Natural killer cell treated with Interleukin-12 subunit alpha and Interleukin-12 subunit beta and Interleukin-15 and Interleukin-18, amount 100 ng/mL, for 72 hours (primary cell): ENCODE measurements around the gene CENATAC. TPM values are rescaled to one million over a fixed set of nuclear protein-coding genes. Genes with fewer than 3 reads are reported as not detected.

Experiments
- ATAC-seq, 2 donors: fragments of 150-1000 bp; cut with Tn5 transposase in 1 of 2; sonication (Bioruptor Pico), chemical (Tn5 transposase) in 1 of 2; 2 replicates each; pipeline ENCODE4 v1.10.0; 2021
- DNase-seq: peaks from one replicate; pipeline ENCODE4 v3.0.0; 2022; ENCODE audit warnings: low spot score
- H3K27ac Mint-ChIP-seq, 2 donors: 1 replicate in 1 of 2; 2 replicates in 1 of 2; pipeline ENCODE4 v1.8.0; 2022; ENCODE audit warnings: mixed read lengths in 2 of 2, mild to moderate bottlenecking in 1 of 2, moderate library complexity in 1 of 2
- H3K27me3 Mint-ChIP-seq, 2 donors: 1 replicate in 1 of 2; 2 replicates in 1 of 2; pipeline ENCODE4 v1.8.0; 2022; ENCODE audit warnings: mixed read lengths in 2 of 2
- H3K36me3 Mint-ChIP-seq: one replicate; pipeline ENCODE4 v1.8.0; 2022; ENCODE audit warnings: mixed read lengths
- H3K4me1 Mint-ChIP-seq, 2 donors: 1 replicate in 1 of 2; 2 replicates in 1 of 2; pipeline ENCODE4 v1.8.0; 2022; ENCODE audit warnings: low read depth in 2 of 2, mixed read lengths in 2 of 2, mild to moderate bottlenecking in 1 of 2
- H3K4me3 Mint-ChIP-seq: one replicate; pipeline ENCODE4 v1.8.0; 2022; ENCODE audit warnings: mixed read lengths
- H3K9me3 Mint-ChIP-seq: 2 replicates; pipeline ENCODE4 v1.8.0; 2022; ENCODE audit warnings: mixed read lengths
- total RNA-seq, 2 donors: library from RNA; stranded (reverse); gene quantifications; one replicate each; pipeline ENCODE4 v1.2.3, GENCODE V29; 2022

CENATAC gene
- total RNA-seq, 2 donors from 2014 or later = 53.4 to 97.8 TPM

- peak in 1 of 2 donors; percentile 65 for ATAC-seq
- Mint-ChIP-seq H3K36me3 (no peaks in the 10 kb centered on the region), H3K9me3 (no peaks in the 10 kb centered on the region), H3K27me3 (no peaks in the 10 kb centered on the region), H3K4me3 (no peak overlapping the region), H3K27ac (no peak overlapping the region), H3K4me1 (peaks cover 0 to 5% of the 10 kb centered on the region in 2 donors)
- DNase-seq = no peak
Observed at GRCh38 chr11:119041821-119042514, 44.0 kb downstream of the CENATAC start.

- Mint-ChIP-seq H3K27ac (no peak overlapping the region), H3K4me3 (no peak overlapping the region), H3K4me1 (peaks cover 4 to 5% of the 10 kb centered on the region in 2 donors), H3K27me3 (no peaks in the 10 kb centered on the region), H3K9me3 (no peaks in the 10 kb centered on the region), H3K36me3 (peaks cover 6% of the 10 kb centered on the region)
- no peak for ATAC-seq
- DNase-seq = no peak
Observed at GRCh38 chr11:119042927-119043326, 45.0 kb downstream of the CENATAC start.

DNA sequence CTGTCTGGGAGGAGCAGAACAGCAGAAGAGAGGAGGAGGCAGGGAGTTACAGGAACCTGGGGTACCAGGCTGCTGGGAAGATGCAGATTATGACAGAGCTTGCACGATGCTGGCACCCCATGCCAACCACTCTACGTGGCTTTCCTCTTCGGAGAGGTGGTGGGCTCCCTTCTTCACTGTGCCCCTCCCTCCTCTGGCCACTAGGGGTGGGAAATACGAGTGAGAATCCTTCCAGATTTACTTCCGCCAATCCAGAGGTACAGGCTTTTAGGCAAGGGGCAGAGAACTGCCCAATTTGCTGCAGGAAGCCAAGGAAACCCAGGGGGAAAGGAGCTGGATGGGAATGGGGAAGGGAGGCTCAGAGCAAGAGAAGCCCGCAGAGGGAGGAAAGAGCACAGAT lies 46.8 kb downstream of the CENATAC start:
- H3K4me3 Mint-ChIP-seq = no peak overlapping the region
- peaks cover 14% of the 10 kb centered on the region for H3K36me3 Mint-ChIP-seq
- DNase-seq (no peak), ATAC-seq (no peak)
- H3K4me1 Mint-ChIP-seq = peaks cover 12 to 13% of the 10 kb centered on the region in 2 donors
- no peaks in the 10 kb centered on the region for H3K9me3 Mint-ChIP-seq
- no peaks in the 10 kb centered on the region for H3K27me3 Mint-ChIP-seq
- no peak overlapping the region for H3K27ac Mint-ChIP-seq

DNA sequence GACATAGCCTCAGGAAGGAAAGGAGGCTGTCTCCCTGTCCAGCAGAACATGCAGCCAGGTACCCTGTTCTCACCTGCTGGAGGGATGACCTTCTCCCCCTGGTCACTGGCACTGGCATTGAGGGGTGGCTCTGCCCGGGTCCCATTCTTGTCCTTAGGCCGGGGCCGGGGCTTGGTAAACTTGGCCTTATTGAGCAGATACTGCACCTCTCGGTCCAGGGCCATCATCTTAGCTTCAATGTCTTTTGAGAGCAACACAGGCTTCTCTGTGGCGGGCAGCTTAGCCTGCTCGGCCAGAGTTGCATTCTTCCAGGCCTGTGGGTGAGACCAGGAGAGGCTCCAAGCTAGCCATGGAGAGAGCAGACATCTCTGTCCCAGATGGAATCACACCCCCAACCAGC lies 48.6 kb downstream of the CENATAC start:
- Mint-ChIP-seq H3K4me3 (no peak overlapping the region), H3K9me3 (no peaks in the 10 kb centered on the region), H3K27ac (no peak overlapping the region), H3K27me3 (no peaks in the 10 kb centered on the region), H3K36me3 (peaks cover 17% of the 10 kb centered on the region), H3K4me1 (peaks cover 14 to 20% of the 10 kb centered on the region in 2 donors)
- no peak for ATAC-seq
- DNase-seq = no peak

- DNase-seq (no peak), ATAC-seq (no peak)
- H3K27ac Mint-ChIP-seq = no peak overlapping the region
- H3K36me3 Mint-ChIP-seq = peaks cover 17% of the 10 kb centered on the region
- no peak overlapping the region for H3K4me3 Mint-ChIP-seq
- no peaks in the 10 kb centered on the region for H3K27me3 Mint-ChIP-seq
- peaks cover 14 to 20% of the 10 kb centered on the region in 2 donors for H3K4me1 Mint-ChIP-seq
- H3K9me3 Mint-ChIP-seq = no peaks in the 10 kb centered on the region
Observed at GRCh38 chr11:119047205-119047604, 49.3 kb downstream of the CENATAC start.

DNA sequence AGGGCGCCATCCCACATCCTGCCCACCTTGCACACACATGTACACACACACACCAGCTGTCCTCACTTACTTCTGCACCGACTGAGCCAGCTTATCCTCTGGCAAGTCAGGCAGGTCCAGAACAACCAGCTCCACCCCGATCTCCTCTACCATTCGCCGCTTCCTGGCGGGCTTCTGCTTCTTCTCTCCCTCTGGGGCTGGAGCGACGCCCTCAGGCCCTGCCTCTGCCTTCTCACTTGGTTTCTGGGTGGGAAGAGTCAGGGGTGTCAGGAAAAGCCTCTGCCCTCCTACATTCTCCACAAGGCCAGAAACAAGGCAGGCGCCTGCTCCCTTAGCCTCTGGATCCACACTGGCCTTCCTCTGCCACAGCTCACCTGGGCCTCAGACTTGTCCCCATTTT lies 50.7 kb downstream of the CENATAC start:
- Mint-ChIP-seq H3K27ac (peak overlapping the region in 1 of 2 donors; percentile 29), H3K4me1 (peaks cover 23 to 31% of the 10 kb centered on the region in 2 donors), H3K4me3 (no peak overlapping the region), H3K9me3 (no peaks in the 10 kb centered on the region), H3K36me3 (peaks cover 27% of the 10 kb centered on the region), H3K27me3 (no peaks in the 10 kb centered on the region)
- no peak for DNase-seq
- ATAC-seq = no peak

DNA sequence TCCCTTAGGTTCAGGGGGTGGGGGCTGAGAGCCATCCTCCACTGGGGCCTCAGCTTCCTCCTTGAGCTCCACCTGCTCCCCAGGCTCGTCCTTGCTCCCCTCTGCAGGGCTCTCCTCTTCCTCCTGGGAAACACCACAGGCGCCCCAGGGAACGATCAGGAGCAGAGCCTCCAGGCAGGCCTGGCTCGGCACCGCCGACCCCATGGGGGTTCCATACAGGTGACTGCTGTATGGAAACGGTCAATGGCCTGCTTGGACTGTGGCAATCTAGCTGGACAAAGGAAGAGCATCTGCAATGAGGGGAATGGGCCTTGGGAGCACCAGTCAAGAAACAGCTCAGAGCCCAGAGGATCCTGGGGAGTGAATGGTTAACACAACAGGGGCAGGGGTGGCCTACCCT lies 51.1 kb downstream of the CENATAC start:
- H3K9me3 Mint-ChIP-seq = no peaks in the 10 kb centered on the region
- peak overlapping the region in 1 of 2 donors; percentile 29 for H3K27ac Mint-ChIP-seq
- H3K4me3 Mint-ChIP-seq = no peak overlapping the region
- peaks cover 25 to 35% of the 10 kb centered on the region in 2 donors for H3K4me1 Mint-ChIP-seq
- ATAC-seq (no peak), DNase-seq (peak; percentile 6)
- peaks cover 31% of the 10 kb centered on the region for H3K36me3 Mint-ChIP-seq
- no peaks in the 10 kb centered on the region for H3K27me3 Mint-ChIP-seq

GRCh38 chr11:119051440-119052162 lies 53.7 kb downstream of the CENATAC start:
- Mint-ChIP-seq H3K27ac (peak overlapping the region in 1 of 2 donors; percentile 51), H3K27me3 (no peaks in the 10 kb centered on the region), H3K9me3 (no peaks in the 10 kb centered on the region), H3K4me1 (peaks cover 40 to 52% of the 10 kb centered on the region in 2 donors), H3K4me3 (no peak overlapping the region), H3K36me3 (peaks cover 39% of the 10 kb centered on the region)
- no peak for DNase-seq
- peak in 1 of 2 donors; percentile 20 for ATAC-seq

GRCh38 chr11:119052163-119052814 lies 54.4 kb downstream of the CENATAC start:
- Mint-ChIP-seq H3K9me3 (no peaks in the 10 kb centered on the region), H3K4me3 (no peak overlapping the region), H3K4me1 (peaks cover 39 to 52% of the 10 kb centered on the region in 2 donors), H3K27ac (peak overlapping the region in 1 of 2 donors; percentile 51), H3K36me3 (peaks cover 36% of the 10 kb centered on the region), H3K27me3 (no peaks in the 10 kb centered on the region)
- ATAC-seq (no peak), DNase-seq (no peak)

DNA sequence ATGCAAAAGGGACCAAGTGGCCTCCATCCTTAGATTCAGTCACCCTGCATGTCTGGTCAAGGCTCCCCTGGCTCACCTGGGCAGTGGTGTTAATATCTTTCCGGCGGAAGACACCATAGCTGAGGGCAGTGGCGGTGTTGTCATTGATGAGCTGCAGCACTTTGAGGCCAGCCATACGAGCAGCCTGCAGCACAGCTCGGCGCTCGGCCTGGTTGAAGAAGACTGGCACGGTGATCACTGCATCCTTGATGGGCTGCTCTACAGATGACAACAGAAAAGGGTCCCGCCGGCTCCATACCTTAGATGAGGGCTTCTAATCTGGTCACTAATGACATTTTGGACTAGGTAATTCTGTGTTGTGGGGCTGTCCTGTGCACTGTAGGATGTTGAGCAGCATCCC lies 56.5 kb downstream of the CENATAC start:
- Mint-ChIP-seq H3K4me3 (peak overlapping the region; percentile 55), H3K4me1 (peaks cover 40 to 56% of the 10 kb centered on the region in 2 donors)
- no peak for ATAC-seq

GRCh38 chr11:119055901-119056300 lies 58.0 kb downstream of the CENATAC start:
- peak overlapping the region; percentile 88 to 95 for H3K27ac Mint-ChIP-seq
- peak overlapping the region; percentile 95 for H3K4me3 Mint-ChIP-seq
- H3K27me3 Mint-ChIP-seq = no peaks in the 10 kb centered on the region
- ATAC-seq = no peak
- peaks cover 22% of the 10 kb centered on the region for H3K36me3 Mint-ChIP-seq
- H3K4me1 Mint-ChIP-seq = peaks cover 35 to 51% of the 10 kb centered on the region in 2 donors
- DNase-seq = no peak
- H3K9me3 Mint-ChIP-seq = no peaks in the 10 kb centered on the region

More for the DNA sequence above, 56.5 kb downstream of the CENATAC start:
- Mint-ChIP-seq H3K27me3 (no peaks in the 10 kb centered on the region), H3K9me3 (no peaks in the 10 kb centered on the region), H3K27ac (peak overlapping the region; percentile 38 to 43), H3K36me3 (peaks cover 27% of the 10 kb centered on the region)
- no peak for DNase-seq

- Mint-ChIP-seq H3K9me3 (no peaks in the 10 kb centered on the region), H3K4me3 (peak overlapping the region; percentile 95), H3K4me1 (peaks cover 35 to 46% of the 10 kb centered on the region in 2 donors), H3K36me3 (peaks cover 22% of the 10 kb centered on the region), H3K27me3 (no peaks in the 10 kb centered on the region), H3K27ac (peak overlapping the region; percentile 88 to 95)
- ATAC-seq (no peak), DNase-seq (no peak)
Observed at GRCh38 chr11:119056421-119056999, 58.6 kb downstream of the CENATAC start.

DNA sequence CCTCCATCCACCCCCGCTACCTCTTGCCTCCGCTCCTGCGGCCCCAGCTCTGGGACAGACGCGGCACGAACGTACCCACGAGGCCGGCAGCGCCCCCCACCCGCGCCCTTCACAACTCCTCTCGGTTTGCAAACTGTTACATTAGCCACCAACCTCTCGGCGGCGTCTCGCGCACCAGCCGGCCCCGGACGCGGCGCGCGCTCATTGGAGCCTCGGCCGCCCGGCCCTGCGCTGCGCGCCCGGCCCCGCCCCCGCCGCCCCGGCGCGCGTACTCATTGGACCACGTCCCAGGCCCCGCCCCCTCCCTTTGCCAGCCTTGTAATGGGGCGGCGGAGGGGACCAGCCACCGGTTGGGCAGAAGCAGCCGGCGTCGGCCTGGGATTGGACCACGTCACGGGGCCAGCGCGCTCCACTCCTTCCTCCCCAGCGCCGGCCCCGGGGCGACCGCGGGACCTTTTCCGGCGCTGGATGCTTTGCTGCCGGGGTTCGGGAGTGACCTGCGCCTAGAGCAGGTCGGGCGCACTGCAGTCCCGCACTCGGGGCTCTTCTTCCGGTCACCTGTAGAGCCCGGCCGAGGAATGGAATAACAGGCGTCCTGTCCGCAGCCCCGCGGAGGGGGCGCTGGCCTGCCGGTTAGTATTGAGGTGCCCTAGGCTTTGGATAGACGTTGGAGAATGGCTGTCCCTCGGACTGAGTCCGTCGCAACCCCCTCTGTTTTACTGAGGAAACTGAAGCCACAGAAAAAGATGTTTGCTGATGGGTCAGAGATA lies 59.2 kb downstream of the CENATAC start, which contains the start of gene HYOU1:
HYOU1 (minus strand) TSS at position 206 of the 770 bp plus-strand sequence. CDS start 1,045 bp downstream, outside the sequence.
- Mint-ChIP-seq H3K9me3 (no peaks in the 10 kb centered on the region), H3K36me3 (peaks cover 22% of the 10 kb centered on the region), H3K27me3 (no peaks in the 10 kb centered on the region), H3K4me1 (peaks cover 35 to 41% of the 10 kb centered on the region in 2 donors), H3K27ac (peak within 1 kb of the TSS; percentile 88 to 95), H3K4me3 (peak within 1 kb of the TSS; percentile 95)
- ATAC-seq (peak; percentile 97 to 98), DNase-seq (peak; percentile 100)
